HL-60/S4 (cell line): ENCODE data around the gene LYPD6B.

Experiments
- in situ Hi-C: fragments of 300-500 bp; cut with MboI; formaldehyde crosslinking; loops from 2 replicates; pipeline ENCODE4 v1.14.3; 2022; ENCODE audit warnings: low sequenced_read_pairs

LYPD6B gene

GRCh38 chr2:149009576-149010461 lies 28.7 kb upstream of the LYPD6B start:
- in situ Hi-C loops, result no loop called here

- in situ Hi-C loops, result no loop called here
Measured at GRCh38 chr2:149012545-149012944, 26.0 kb upstream of the LYPD6B start.

- in situ Hi-C loops, result loop anchor here (5.0 kb wide), 1 partner anchor 552 kb away; no protein-coding TSS in a partner anchor
Measured at GRCh38 chr2:149015501-149015900, 23.0 kb upstream of the LYPD6B start.

- in situ Hi-C loops, result loop anchor here (5.0 kb wide), 1 partner anchor 551 kb away; no protein-coding TSS in a partner anchor
Measured at GRCh38 chr2:149015926-149016563, 22.5 kb upstream of the LYPD6B start.

- in situ Hi-C loops, result loop anchor here (5.0 kb wide), 1 partner anchor 550 kb away; no protein-coding TSS in a partner anchor
Measured at GRCh38 chr2:149017116-149017985, 21.1 kb upstream of the LYPD6B start.

GRCh38 chr2:149018981-149019380 lies 19.5 kb upstream of the LYPD6B start:
- in situ Hi-C loops, result loop anchor here (5.0 kb wide), 1 partner anchor 548 kb away; no protein-coding TSS in a partner anchor

- in situ Hi-C loops, result loop anchor here (5.0 kb wide), 1 partner anchor 548 kb away; no protein-coding TSS in a partner anchor
Measured at GRCh38 chr2:149019768-149020167, 18.7 kb upstream of the LYPD6B start.

GRCh38 chr2:149020432-149020851 lies 18.1 kb upstream of the LYPD6B start:
- in situ Hi-C loops, result no loop called here

- in situ Hi-C loops, result no loop called here
Measured at GRCh38 chr2:149021271-149021719, 17.2 kb upstream of the LYPD6B start.

GRCh38 chr2:149021761-149022160 lies 16.7 kb upstream of the LYPD6B start:
- in situ Hi-C loops, result no loop called here

- in situ Hi-C loops, result no loop called here
Measured at GRCh38 chr2:149023091-149023490, 15.4 kb upstream of the LYPD6B start.

- in situ Hi-C loops, result loop anchor here (25.0 kb wide), 1 partner anchor 285 kb away; no protein-coding TSS in a partner anchor
Measured at GRCh38 chr2:149027590-149028250, 10.8 kb upstream of the LYPD6B start.

GRCh38 chr2:149028377-149028776 lies 10.1 kb upstream of the LYPD6B start:
- in situ Hi-C loops, result loop anchor here (25.0 kb wide), 1 partner anchor 284 kb away; no protein-coding TSS in a partner anchor

- in situ Hi-C loops, result loop anchor here (25.0 kb wide), 1 partner anchor 283 kb away; no protein-coding TSS in a partner anchor
Measured at GRCh38 chr2:149028891-149029290, 9.6 kb upstream of the LYPD6B start.

GRCh38 chr2:149029307-149029965 lies 9.1 kb upstream of the LYPD6B start:
- in situ Hi-C loops, result loop anchor here (25.0 kb wide), 1 partner anchor 283 kb away; no protein-coding TSS in a partner anchor

GRCh38 chr2:149031396-149031795 lies 7.1 kb upstream of the LYPD6B start:
- in situ Hi-C loops, result loop anchor here (25.0 kb wide), 1 partner anchor 281 kb away; no protein-coding TSS in a partner anchor

GRCh38 chr2:149033716-149034115 lies 4.8 kb upstream of the LYPD6B start:
- in situ Hi-C loops, result loop anchor here (25.0 kb wide), 1 partner anchor 279 kb away; no protein-coding TSS in a partner anchor

- in situ Hi-C loops, result loop anchor here (25.0 kb wide), 1 partner anchor 278 kb away; no protein-coding TSS in a partner anchor
Measured at GRCh38 chr2:149034406-149034805, 4.1 kb upstream of the LYPD6B start.
